Hepatocyte (in vitro differentiated cells): Measurements from ENCODE around the gene ZNF831.

Source experiments
- CTCF ChIP-seq: fragments of 200-600 bp; sonication (generic); IDR thresholded peaks from 2 replicates; pipeline ENCODE4 v1.5.1; 2016; ENCODE audit warnings: antibody characterized with exemption, mild to moderate bottlenecking; ENCODE audit not compliant: poor library complexity
- EZH2 ChIP-seq: fragments of 200-600 bp; sonication (generic); IDR thresholded peaks from 2 replicates; pipeline ENCODE4 v1.6.1; 2016; ENCODE audit warnings: antibody characterized with exemption, mild to moderate bottlenecking, borderline replicate concordance
- EZH2phosphoT487 ChIP-seq: fragments of 200-600 bp; sonication (generic); IDR thresholded peaks from one replicate; pipeline ENCODE4 v1.6.1; 2018; ENCODE audit warnings: antibody characterized with exemption, mild to moderate bottlenecking, low read depth, moderate library complexity; ENCODE audit not compliant: unreplicated experiment, severe bottlenecking

GRCh38 chr20:59295531-59295930 is 131.9 kb downstream of the ZNF831 start:
- TF ChIP-seq CTCF (no peak), EZH2 (no peak), EZH2phosphoT487 (no peak)
